A673 (cell line): ENCODE measurements around the gene PAXX.

ENCODE experiments used
- CTCF ChIP-seq: fragments of 300-800, 200-600 bp; sonication (generic); conservative IDR thresholded peaks from 2 replicates; pipeline ENCODE4 v1.5.1; 2017; ENCODE audit warnings: low read depth, mild to moderate bottlenecking, antibody characterized with exemption, low read length, moderate library complexity, mixed read lengths
- EZH2 ChIP-seq: fragments of 200-600 bp; sonication (generic); IDR thresholded peaks from 2 replicates; pipeline ENCODE4 v1.6.1; 2017; ENCODE audit warnings: borderline replicate concordance, low read depth, mild to moderate bottlenecking, mixed read lengths, antibody characterized with exemption, low read length; ENCODE audit not compliant: poor library complexity, severe bottlenecking

- TF ChIP-seq EZH2: no peak
- TF ChIP-seq CTCF: no peak
Observed at GRCh38 chr9:137035937-137036336, 43.7 kb downstream of the PAXX start.
